ENCODE data around the gene STARD6.

DNA sequence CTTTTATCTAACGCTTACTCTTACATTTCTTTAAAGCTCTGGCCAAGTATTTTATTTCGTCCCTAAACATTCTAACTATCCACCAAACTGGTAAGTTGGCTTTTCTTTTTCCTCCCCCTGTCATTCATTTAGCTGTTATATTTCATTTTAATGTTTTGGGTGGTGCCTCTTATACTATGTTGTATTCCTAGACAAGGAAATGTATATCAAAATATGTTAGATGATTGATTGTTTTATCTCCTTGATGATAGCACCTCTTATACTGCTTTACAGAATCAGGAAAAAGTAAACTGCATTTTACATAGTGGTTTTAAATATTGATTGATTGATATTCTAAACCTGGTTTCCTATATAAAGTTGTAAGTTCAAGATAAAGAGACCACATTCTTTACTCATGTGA is 24.0 kb upstream of the STARD6 start:
- TF ChIP-seq, protein P1, sequence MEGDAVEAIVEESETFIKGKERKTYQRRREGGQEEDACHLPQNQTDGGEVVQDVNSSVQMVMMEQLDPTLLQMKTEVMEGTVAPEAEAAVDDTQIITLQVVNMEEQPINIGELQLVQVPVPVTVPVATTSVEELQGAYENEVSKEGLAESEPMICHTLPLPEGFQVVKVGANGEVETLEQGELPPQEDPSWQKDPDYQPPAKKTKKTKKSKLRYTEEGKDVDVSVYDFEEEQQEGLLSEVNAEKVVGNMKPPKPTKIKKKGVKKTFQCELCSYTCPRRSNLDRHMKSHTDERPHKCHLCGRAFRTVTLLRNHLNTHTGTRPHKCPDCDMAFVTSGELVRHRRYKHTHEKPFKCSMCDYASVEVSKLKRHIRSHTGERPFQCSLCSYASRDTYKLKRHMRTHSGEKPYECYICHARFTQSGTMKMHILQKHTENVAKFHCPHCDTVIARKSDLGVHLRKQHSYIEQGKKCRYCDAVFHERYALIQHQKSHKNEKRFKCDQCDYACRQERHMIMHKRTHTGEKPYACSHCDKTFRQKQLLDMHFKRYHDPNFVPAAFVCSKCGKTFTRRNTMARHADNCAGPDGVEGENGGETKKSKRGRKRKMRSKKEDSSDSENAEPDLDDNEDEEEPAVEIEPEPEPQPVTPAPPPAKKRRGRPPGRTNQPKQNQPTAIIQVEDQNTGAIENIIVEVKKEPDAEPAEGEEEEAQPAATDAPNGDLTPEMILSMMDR (conservative IDR thresholded peaks at IDR 0.05; ENCODE audit: low read depth in 2 of 2): no peak
- TF ChIP-seq EZH2 (IDR thresholded peaks at IDR 0.05; ENCODE audit: low read depth, unreplicated experiment) (no peak), EZH2phosphoT487 (IDR thresholded peaks at IDR 0.05; ENCODE audit: unreplicated experiment) (no peak), STAT1 (IDR thresholded peaks at IDR 0.05; ENCODE audit: unreplicated experiment) (no peak), POLR2AphosphoS5 (IDR thresholded peaks at IDR 0.05; ENCODE audit: low read depth) (no peak), JUNB (IDR thresholded peaks at IDR 0.05; ENCODE audit: unreplicated experiment) (no peak), ZNF114 (CRISPR knock-in tag; IDR thresholded peaks at IDR 0.05) (no peak), CREB1 (CRISPR knock-in tag; IDR thresholded peaks at IDR 0.05; ENCODE audit: low read depth) (no peak), NANOG (IDR thresholded peaks at IDR 0.05; ENCODE audit: borderline replicate concordance) (no peak), ZNF331 (CRISPR knock-in tag; IDR thresholded peaks at IDR 0.05; ENCODE audit: low read depth) (no peak)
- TF ChIP-seq, protein P2, sequence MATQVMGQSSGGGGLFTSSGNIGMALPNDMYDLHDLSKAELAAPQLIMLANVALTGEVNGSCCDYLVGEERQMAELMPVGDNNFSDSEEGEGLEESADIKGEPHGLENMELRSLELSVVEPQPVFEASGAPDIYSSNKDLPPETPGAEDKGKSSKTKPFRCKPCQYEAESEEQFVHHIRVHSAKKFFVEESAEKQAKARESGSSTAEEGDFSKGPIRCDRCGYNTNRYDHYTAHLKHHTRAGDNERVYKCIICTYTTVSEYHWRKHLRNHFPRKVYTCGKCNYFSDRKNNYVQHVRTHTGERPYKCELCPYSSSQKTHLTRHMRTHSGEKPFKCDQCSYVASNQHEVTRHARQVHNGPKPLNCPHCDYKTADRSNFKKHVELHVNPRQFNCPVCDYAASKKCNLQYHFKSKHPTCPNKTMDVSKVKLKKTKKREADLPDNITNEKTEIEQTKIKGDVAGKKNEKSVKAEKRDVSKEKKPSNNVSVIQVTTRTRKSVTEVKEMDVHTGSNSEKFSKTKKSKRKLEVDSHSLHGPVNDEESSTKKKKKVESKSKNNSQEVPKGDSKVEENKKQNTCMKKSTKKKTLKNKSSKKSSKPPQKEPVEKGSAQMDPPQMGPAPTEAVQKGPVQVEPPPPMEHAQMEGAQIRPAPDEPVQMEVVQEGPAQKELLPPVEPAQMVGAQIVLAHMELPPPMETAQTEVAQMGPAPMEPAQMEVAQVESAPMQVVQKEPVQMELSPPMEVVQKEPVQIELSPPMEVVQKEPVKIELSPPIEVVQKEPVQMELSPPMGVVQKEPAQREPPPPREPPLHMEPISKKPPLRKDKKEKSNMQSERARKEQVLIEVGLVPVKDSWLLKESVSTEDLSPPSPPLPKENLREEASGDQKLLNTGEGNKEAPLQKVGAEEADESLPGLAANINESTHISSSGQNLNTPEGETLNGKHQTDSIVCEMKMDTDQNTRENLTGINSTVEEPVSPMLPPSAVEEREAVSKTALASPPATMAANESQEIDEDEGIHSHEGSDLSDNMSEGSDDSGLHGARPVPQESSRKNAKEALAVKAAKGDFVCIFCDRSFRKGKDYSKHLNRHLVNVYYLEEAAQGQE (IDR thresholded peaks at IDR 0.05; ENCODE audit: unreplicated experiment): no peak
- TF ChIP-seq, protein P3, sequence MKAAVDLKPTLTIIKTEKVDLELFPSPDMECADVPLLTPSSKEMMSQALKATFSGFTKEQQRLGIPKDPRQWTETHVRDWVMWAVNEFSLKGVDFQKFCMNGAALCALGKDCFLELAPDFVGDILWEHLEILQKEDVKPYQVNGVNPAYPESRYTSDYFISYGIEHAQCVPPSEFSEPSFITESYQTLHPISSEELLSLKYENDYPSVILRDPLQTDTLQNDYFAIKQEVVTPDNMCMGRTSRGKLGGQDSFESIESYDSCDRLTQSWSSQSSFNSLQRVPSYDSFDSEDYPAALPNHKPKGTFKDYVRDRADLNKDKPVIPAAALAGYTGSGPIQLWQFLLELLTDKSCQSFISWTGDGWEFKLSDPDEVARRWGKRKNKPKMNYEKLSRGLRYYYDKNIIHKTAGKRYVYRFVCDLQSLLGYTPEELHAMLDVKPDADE (IDR thresholded peaks at IDR 0.05): no peak

Measured in GM23338 (cell line).